H1 (cell line): ENCODE measurements around the gene ITPKB. TPM values are rescaled to one million over a fixed set of nuclear protein-coding genes. Genes with fewer than 3 reads are reported as not detected.

Experiments used
- BACH1 ChIP-seq: IDR thresholded peaks from 2 replicates; pipeline ENCODE4 v1.6.1; 2012; ENCODE audit warnings: low read length, improper control_type of control experiment
- FOSL1 ChIP-seq: IDR thresholded peaks from 2 replicates; pipeline ENCODE4 v1.6.1; 2011; ENCODE audit warnings: mild to moderate bottlenecking, low read depth, low read length, moderate library complexity; ENCODE audit not compliant: insufficient read depth
- MAFK ChIP-seq: IDR thresholded peaks from 2 replicates; pipeline ENCODE4 v1.6.1; 2012; ENCODE audit warnings: low read depth, mild to moderate bottlenecking, improper control_type of control experiment, low read length
- polyA plus RNA-seq, 7 experiments: library from polyadenylated mRNA; depleted of rRNA in 3 of 7; stranded (reverse) in 5 of 7; unstranded in 2 of 7; fragments of >200 nt in 5 of 7; fragments of 200-250 nt in 2 of 7; gene quantifications; 1 replicate in 5 of 7; 2 replicates in 1 of 7; 4 replicates in 1 of 7; pipeline versions ENCODE4 v1.2.1 to v1.2.3, GENCODE V29; 2011 to 2013; ENCODE audit warnings: missing spikeins in 2 of 7, mixed read lengths in 2 of 7
- total RNA-seq: library from RNA; stranded (reverse); fragmentation: NEBNext Ultra II Directional; extraction: Animal tissue kit (Norgen Biotek cat#: 25700); gene quantifications from 2 replicates; pipeline ENCODE4 v1.2.1, GENCODE V29; 2021
- TF ChIP-seq, protein P1 (sequence below), 3 experiments: IDR thresholded peaks; 1 replicate in 2 of 3; 2 replicates in 1 of 3; pipeline versions ENCODE4 v1.5.1 to v1.6.1; 2011; ENCODE audit warnings: low read length in 3 of 3, mild to moderate bottlenecking in 3 of 3, inconsistent platforms in 2 of 3, low read depth in 1 of 3, moderate library complexity in 1 of 3; ENCODE audit not compliant: insufficient read depth in 1 of 3; ENCODE audit errors: control extremely low read depth in 1 of 3

Gene ITPKB
- total and polyA plus RNA-seq, 2 of the 8 experiments (the other 6 are each of a cell fraction or from before 2014, with no cell fraction given), result 1.7 to 4.8 TPM

DNA sequence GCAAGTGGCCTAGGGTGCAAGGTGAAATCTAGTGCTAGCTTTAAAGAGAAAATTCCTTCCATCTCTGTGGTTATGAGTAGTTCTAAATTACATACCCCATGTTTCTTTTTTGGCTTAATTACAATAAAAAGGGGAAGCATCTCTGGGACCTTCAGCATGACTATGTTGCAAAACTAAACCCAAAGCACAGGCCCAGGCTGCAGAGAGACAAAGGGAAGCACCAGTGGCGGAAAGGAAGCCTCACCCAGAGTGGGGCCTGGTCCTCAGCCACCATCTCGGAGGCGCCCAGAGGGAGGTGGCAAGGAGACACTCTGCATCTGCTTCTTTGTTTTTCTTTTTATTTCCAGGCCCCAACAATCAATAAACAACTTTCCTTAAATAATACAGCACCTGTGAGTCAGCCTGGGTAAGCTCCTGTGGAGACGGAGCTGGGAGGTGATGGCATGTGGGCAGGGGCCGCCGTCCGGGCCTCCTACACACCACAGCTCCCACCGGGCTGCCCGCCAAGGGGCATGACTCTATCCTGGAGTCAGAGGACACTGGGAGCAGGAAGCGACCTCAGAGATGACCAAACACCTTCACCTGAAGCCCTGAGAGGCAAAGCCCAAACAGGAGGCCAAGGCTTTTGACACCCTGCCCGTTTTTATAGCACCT, 21.7 kb downstream of the ITPKB start (continued):
- no peak for TF ChIP-seq BACH1
- no peak for TF ChIP-seq MAFK
- TF ChIP-seq, protein P1, sequence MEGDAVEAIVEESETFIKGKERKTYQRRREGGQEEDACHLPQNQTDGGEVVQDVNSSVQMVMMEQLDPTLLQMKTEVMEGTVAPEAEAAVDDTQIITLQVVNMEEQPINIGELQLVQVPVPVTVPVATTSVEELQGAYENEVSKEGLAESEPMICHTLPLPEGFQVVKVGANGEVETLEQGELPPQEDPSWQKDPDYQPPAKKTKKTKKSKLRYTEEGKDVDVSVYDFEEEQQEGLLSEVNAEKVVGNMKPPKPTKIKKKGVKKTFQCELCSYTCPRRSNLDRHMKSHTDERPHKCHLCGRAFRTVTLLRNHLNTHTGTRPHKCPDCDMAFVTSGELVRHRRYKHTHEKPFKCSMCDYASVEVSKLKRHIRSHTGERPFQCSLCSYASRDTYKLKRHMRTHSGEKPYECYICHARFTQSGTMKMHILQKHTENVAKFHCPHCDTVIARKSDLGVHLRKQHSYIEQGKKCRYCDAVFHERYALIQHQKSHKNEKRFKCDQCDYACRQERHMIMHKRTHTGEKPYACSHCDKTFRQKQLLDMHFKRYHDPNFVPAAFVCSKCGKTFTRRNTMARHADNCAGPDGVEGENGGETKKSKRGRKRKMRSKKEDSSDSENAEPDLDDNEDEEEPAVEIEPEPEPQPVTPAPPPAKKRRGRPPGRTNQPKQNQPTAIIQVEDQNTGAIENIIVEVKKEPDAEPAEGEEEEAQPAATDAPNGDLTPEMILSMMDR (IDR thresholded peaks at IDR 0.05; ENCODE audit: control extremely low read depth in 1 of 3, insufficient read depth in 1 of 3, low read depth in 1 of 3, low read length in 3 of 3), result no peak
- no peak for TF ChIP-seq FOSL1
- TF ChIP-seq, all 59 proteins: peak for 0
